B cell (primary cell): ENCODE results near the gene PAPLN. TPM values are rescaled to one million over a fixed set of nuclear protein-coding genes. Genes with fewer than 3 reads are reported as not detected.

Source experiments
- ATAC-seq: fragments of 200-7000 bp; cut with Tn5 transposase; one replicate; pipeline ENCODE4 v1.10.0; 2021; ENCODE audit warnings: low read depth, mild to moderate bottlenecking, moderate number of reproducible peaks, moderate library complexity
- CTCF ChIA-PET: fragments of 350-600 bp; sonication (Branson Sonifier 250); formaldehyde crosslinking; loops from one replicate; lab custom pipeline; 2021; ENCODE audit warnings: antibody characterized with exemption, inconsistent platforms; lab: Charles Lee
- POLR2A ChIA-PET: fragments of 350-600 bp; sonication (Branson Sonifier 250); formaldehyde crosslinking; loops from one replicate; lab custom pipeline; 2021; ENCODE audit warnings: antibody characterized with exemption; lab: Charles Lee
- DNase-seq: peaks from one replicate; pipeline ENCODE4 v3.0.0; 2013
- H2AFZ ChIP-seq: 2 replicates; pipeline ENCODE4 v1.6.1; 2012; ENCODE audit warnings: mild to moderate bottlenecking, low read depth, low read length; ENCODE audit not compliant: insufficient read depth, poor library complexity, severe bottlenecking
- H3K27ac ChIP-seq, 2 donors: 1 replicate in 1 of 2; 2 replicates in 1 of 2; pipeline ENCODE4 v1.5.1; 2012 to 2013; ENCODE audit warnings: low read length in 2 of 2, mild to moderate bottlenecking in 2 of 2, moderate library complexity in 1 of 2
- H3K27me3 ChIP-seq, 4 experiments: fragments of 200-600 bp in 1 of 4; sonication (generic) in 1 of 4; replicated peaks in 1 of 4; 1 replicate in 2 of 4; 2 replicates in 2 of 4; pipeline versions ENCODE4 v1.6.1 to v1.7.0; 2013 to 2016; ENCODE audit warnings: low read length in 3 of 4, mild to moderate bottlenecking in 2 of 4, mixed read lengths in 1 of 4, moderate library complexity in 1 of 4; ENCODE audit not compliant: insufficient read depth in 4 of 4, control insufficient read depth in 3 of 4; ENCODE audit errors: control extremely low read depth in 1 of 4
- H3K36me3 ChIP-seq, 2 experiments: replicated peaks in 1 of 2; 1 replicate in 1 of 2; 2 replicates in 1 of 2; pipeline versions ENCODE4 v1.6.1 to v1.7.1; 2013; ENCODE audit warnings: low read length in 1 of 2; ENCODE audit not compliant: insufficient read depth in 2 of 2, control insufficient read depth in 1 of 2; ENCODE audit errors: control extremely low read depth in 1 of 2, extremely low read depth in 1 of 2
- H3K4me1 ChIP-seq, 2 donors: fragments of 200-600 bp in 1 of 2; sonication (generic) in 1 of 2; 1 replicate in 1 of 2; 2 replicates in 1 of 2; pipeline versions ENCODE4 v1.5.1 to v1.6.1; 2013 to 2017; ENCODE audit warnings: low read length in 2 of 2; ENCODE audit not compliant: control insufficient read depth in 2 of 2, insufficient read depth in 2 of 2
- H3K4me2 ChIP-seq: replicated peaks from 2 replicates; pipeline ENCODE3; 2012; ENCODE audit warnings: mild to moderate bottlenecking, low read depth, low read length; ENCODE audit not compliant: poor library complexity, severe bottlenecking
- H3K4me3 ChIP-seq, 5 experiments: fragments of 200-600 bp in 1 of 5; sonication (generic) in 1 of 5; 1 replicate in 3 of 5; 2 replicates in 2 of 5; pipeline versions ENCODE4 v1.5.1 to v1.7.0; 2011 to 2016; ENCODE audit warnings: low read length in 4 of 5, mild to moderate bottlenecking in 4 of 5, low read depth in 2 of 5, control low read depth in 1 of 5, moderate library complexity in 1 of 5; ENCODE audit not compliant: insufficient read depth in 1 of 5; ENCODE audit errors: control extremely low read depth in 1 of 5, extremely low read depth in 1 of 5
- H3K79me2 ChIP-seq: fragments of 200-600 bp; sonication (generic); one replicate; pipeline ENCODE4 v1.6.0; 2016; ENCODE audit warnings: low read length; ENCODE audit not compliant: control insufficient read depth, insufficient read depth
- H3K9ac ChIP-seq: fragments of 200-600 bp; sonication (generic); 2 replicates; pipeline ENCODE4 v1.6.1; 2017; ENCODE audit warnings: mild to moderate bottlenecking, low read length, moderate library complexity
- H3K9me3 ChIP-seq, 3 donors: one replicate each; pipeline versions ENCODE4 v1.6.1 to v1.7.1; 2013; ENCODE audit warnings: low read length in 2 of 3; ENCODE audit not compliant: control insufficient read depth in 2 of 3, insufficient read depth in 1 of 3; ENCODE audit errors: control extremely low read depth in 1 of 3
- H4K20me1 ChIP-seq: 2 replicates; pipeline ENCODE4 v1.6.0; 2012; ENCODE audit warnings: mild to moderate bottlenecking, low read length; ENCODE audit not compliant: insufficient read depth, control insufficient read depth, poor library complexity, severe bottlenecking
- H3K27ac Mint-ChIP-seq: one replicate; pipeline ENCODE4 v1.8.0; 2021; ENCODE audit warnings: mixed read lengths
- H3K27me3 Mint-ChIP-seq: one replicate; pipeline ENCODE4 v1.8.0; 2021; ENCODE audit warnings: mixed read lengths
- H3K4me1 Mint-ChIP-seq: one replicate; pipeline ENCODE4 v1.8.0; 2021; ENCODE audit warnings: mixed read lengths
- H3K4me3 Mint-ChIP-seq: one replicate; pipeline ENCODE4 v1.8.0; 2021; ENCODE audit warnings: mixed read lengths
- H3K9me3 Mint-ChIP-seq: one replicate; pipeline ENCODE4 v1.8.0; 2022; ENCODE audit warnings: mixed read lengths; ENCODE audit not compliant: insufficient read depth
- CTCF ChIP-seq: fragments of 200-600 bp; IDR thresholded peaks from one replicate; pipeline ENCODE4 v1.8.0; 2022; ENCODE audit warnings: antibody characterized with exemption, mild to moderate bottlenecking
- EZH2 ChIP-seq: IDR thresholded peaks from 2 replicates; pipeline ENCODE4 v1.6.1; 2012; ENCODE audit warnings: borderline replicate concordance, low read depth, mild to moderate bottlenecking, moderate library complexity, low read length; ENCODE audit not compliant: insufficient read depth, poor library complexity, severe bottlenecking
- WGBS: methylation state at CpG from one replicate; pipeline ENCODE4 v1.1.5; 2013; ENCODE audit warnings: missing lambda C conversion rate; ENCODE audit not compliant: insufficient coverage; 5-methylcytosine and 5-hydroxymethylcytosine counted together
- intact Hi-C: fragments of 100-400 bp; cut with micrococcal nuclease; formaldehyde crosslinking; loops from one replicate; pipeline ENCODE4 v1.10.0; 2022
- polyA plus RNA-seq: library from polyadenylated mRNA; depleted of rRNA; stranded (reverse); fragments of >200 nt; gene quantifications from 2 replicates; pipeline ENCODE4 v1.2.3, GENCODE V29; 2012
- total RNA-seq, 2 donors: library from RNA; stranded (reverse); fragments of 120-200 nt in 1 of 2; gene quantifications; 1 replicate in 1 of 2; 2 replicates in 1 of 2; pipeline versions ENCODE4 v1.2.3 to v1.2.4, GENCODE V29; 2013 to 2022

The PAPLN gene
- total and polyA plus RNA-seq, 2 donors (not counting 1 experiment from before 2014, with no cell fraction given): 0.69 to 1.5 TPM

- no peak overlapping the region for H3K4me3 ChIP-seq
- no peak overlapping the region for H3K9ac ChIP-seq
- no peak overlapping the region for H3K4me2 ChIP-seq
- H3K27ac ChIP-seq: no peak overlapping the region
- H2AFZ ChIP-seq: no peak overlapping the region
- no peaks in the 10 kb centered on the region for H3K9me3 ChIP-seq
- POLR2A ChIA-PET: interaction anchor here (0.7 kb wide), 1 partner anchor 63 kb away, joined by 4 read pairs; no protein-coding TSS in a partner anchor
- WGBS: 91% methylated on average over 2 of the region's 2 CpGs
- Mint-ChIP-seq H3K9me3 (no peaks in the 10 kb centered on the region), H3K27me3 (no peaks in the 10 kb centered on the region), H3K27ac (no peak overlapping the region), H3K4me3 (no peak overlapping the region), H3K4me1 (peaks cover 7% of the 10 kb centered on the region)
- ATAC-seq (no peak), DNase-seq (no peak)
- H3K4me1 ChIP-seq: no peaks in the 10 kb centered on the region
- no peaks in the 10 kb centered on the region for H3K79me2 ChIP-seq
- H3K27me3 ChIP-seq: no peaks in the 10 kb centered on the region
- no peak for TF ChIP-seq CTCF
- TF ChIP-seq EZH2: no peak
- intact Hi-C loops: no loop called here
- CTCF ChIA-PET: no interaction called here
- peaks cover 7 to 54% of the 10 kb centered on the region in 2 experiments for H3K36me3 ChIP-seq
- H4K20me1 ChIP-seq: no peaks in the 10 kb centered on the region
Measured at GRCh38 chr14:73277376-73277775, 40.1 kb downstream of the PAPLN start.

- no peak overlapping the region for H2AFZ ChIP-seq
- H3K27ac Mint-ChIP-seq: no peak overlapping the region
- no peaks in the 10 kb centered on the region for H4K20me1 ChIP-seq
- ChIA-PET CTCF (interaction anchor here (1.8 kb wide), 1 partner anchor 191 kb away, joined by 4 read pairs; no protein-coding TSS in a partner anchor), POLR2A (no interaction called here)
- H3K4me3 Mint-ChIP-seq: no peak overlapping the region
- no peaks in the 10 kb centered on the region for H3K4me1 Mint-ChIP-seq
- H3K79me2 ChIP-seq: no peaks in the 10 kb centered on the region
- H3K4me1 ChIP-seq: no peaks in the 10 kb centered on the region
- peaks cover 27 to 72% of the 10 kb centered on the region in 2 experiments for H3K36me3 ChIP-seq
- H3K27me3 Mint-ChIP-seq: no peaks in the 10 kb centered on the region
- H3K27me3 ChIP-seq: no peaks in the 10 kb centered on the region
- H3K4me3 ChIP-seq: no peak overlapping the region
- no peak overlapping the region for H3K27ac ChIP-seq
- H3K4me2 ChIP-seq: no peak overlapping the region
- H3K9me3 Mint-ChIP-seq: no peaks in the 10 kb centered on the region
- H3K9ac ChIP-seq: no peak overlapping the region
- TF ChIP-seq CTCF (no peak), EZH2 (no peak)
- ATAC-seq (no peak), DNase-seq (no peak)
- WGBS: 100% methylated on average over 4 of the region's 5 CpGs
- intact Hi-C loops: no loop called here
- no peaks in the 10 kb centered on the region for H3K9me3 ChIP-seq
Measured at GRCh38 chr14:73280903-73281302, 43.6 kb downstream of the PAPLN start.
